AML-193 (cell line): Measurements from ENCODE around the gene IL2RA.
A peak's percentile ranks its signal among the peaks of the same experiment; 100 is the strongest.
"Not testable (repeated sequence)": the region's sequence is repeated elsewhere in the genome, so short reads cannot be mapped to it uniquely, and the experiment has no call there.

Experiments used
- DNase-seq, 2 experiments: peaks; one replicate each; lab custom pipeline; 2025; lab: John Stamatoyannopoulos, UW

IL2RA gene

DNA sequence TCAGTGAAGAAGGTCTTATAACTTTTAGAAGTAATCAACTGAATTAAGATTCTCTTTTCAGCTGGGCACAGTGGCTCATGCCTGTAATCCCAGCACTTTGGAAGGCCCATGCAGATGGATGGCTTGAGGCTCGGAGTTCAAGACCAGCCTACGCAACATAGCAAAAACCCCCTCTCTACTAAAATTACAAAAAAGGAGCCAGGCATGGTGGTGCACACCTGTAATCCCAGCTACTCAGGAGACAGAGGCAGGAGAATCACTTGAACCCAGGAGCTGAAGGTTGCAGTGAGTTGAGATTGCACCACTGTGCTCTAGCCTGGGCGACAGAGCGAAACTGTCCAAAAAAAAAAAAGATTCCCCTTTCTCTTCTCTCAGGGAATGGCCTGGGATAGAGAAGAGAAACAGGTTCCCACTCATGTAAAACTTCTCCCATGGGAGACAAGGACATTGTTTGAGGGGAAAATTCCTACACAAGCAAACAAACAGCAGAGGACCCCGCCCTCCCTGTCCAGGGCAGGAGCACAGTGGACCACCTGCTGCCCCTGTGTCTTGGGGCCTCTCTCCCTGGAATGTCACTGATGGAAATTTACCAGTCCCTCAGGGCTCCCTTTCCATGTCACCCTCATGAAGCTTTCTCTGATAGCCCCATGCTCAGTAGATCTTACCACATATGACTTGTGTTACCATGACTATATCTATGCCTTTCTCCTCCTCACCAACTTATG, 5.6 kb downstream of the IL2RA start:
- no peak for DNase-seq

GRCh38 chr10:6055929-6056328, 6.2 kb downstream of the IL2RA start:
- DNase-seq, result no peak

DNA sequence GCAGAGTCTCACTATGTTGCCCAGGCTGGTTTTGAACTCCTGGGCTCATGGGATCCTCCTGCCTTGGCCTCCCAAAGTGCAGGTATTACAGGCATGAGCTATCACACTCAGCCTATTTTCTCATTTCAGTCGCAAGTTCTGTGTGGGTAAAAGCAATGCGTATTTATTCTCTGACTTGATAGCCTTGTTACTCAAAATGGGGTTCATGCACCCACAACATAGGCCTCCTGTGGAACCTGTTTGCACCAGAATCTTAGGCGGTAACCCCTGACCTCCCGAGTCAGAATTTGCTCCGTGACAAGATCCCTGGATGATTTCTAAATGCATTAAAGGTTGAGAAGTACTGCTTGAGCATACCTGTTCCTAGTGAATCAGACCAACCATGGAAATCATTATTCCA, 7.3 kb downstream of the IL2RA start:
- no peak for DNase-seq

GRCh38 chr10:6053816-6054631, 8.1 kb downstream of the IL2RA start:
- peak; percentile 59 to 66 for DNase-seq

GRCh38 chr10:6053303-6053702, 8.9 kb downstream of the IL2RA start:
- DNase-seq, result no peak

DNA sequence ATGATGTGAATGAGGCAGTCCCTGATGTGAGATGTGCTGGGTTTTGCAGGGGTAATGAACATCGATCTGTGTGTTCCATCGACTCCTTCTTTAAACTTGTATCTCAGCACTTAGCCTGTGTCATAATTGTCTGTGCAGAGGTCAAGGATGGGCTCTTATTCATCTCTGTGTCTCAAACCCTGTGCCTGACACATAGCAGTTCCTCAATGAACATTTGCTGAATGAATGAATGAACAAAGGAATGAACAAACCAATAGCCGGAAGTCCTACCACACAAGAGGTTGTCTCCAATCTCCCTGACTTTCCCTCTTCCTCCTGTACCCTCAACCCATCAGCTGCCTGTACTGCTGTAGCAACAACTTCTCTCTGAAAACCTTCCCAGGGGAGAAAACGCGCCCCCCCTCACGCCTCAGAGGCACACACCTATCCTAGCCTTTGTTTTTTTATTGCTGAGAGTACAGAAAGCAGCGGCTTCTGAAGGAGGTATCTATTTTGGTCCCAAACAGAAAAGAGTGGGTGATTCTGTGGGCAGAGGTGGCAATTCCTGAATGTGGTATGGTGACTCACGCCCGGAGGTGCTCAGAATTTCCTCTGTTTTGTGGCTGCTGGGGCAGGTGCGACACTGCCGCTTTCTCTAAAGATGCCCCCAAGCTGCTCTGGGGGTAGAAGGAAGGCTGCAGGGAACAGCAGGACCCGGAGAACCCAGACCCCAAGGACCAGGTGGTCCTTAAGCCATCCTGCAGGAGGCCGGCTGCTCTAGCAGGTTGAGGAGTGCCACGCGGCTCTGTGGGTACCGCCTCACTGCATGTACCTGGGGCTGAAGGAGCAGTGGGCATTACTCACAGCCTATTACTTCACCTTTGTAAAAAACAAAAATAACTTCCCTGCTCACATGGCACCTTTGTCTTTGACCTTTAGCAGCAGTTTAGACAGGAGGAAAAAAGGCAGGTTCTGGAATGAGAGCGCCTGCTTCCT, 9.6 kb downstream of the IL2RA start:
- no peak for DNase-seq

GRCh38 chr10:6050801-6051445, 11.2 kb downstream of the IL2RA start:
- peak; percentile 39 to 40 for DNase-seq

DNA sequence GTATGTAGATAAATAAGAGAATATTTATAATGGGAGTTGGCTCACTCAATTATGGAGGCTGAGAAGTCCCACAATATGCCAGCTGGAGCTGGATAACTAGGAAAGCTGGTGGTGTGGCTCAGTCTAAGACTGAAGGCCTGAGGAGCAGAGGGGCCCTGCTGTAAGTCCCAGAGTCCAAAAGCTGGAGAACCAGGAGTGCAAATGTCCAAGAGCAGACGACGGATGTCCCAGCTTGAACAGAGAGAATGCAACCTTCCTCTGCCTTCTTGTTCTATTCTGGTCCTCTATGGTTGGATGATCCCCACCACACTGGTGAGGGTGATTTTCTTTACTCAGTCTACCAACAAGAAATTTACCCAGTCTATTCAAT, 13.2 kb downstream of the IL2RA start:
- DNase-seq, result no peak

GRCh38 chr10:6048281-6049030, 13.7 kb downstream of the IL2RA start:
- DNase-seq, result no peak

- no peak for DNase-seq
Observed at GRCh38 chr10:6047847-6048246, 14.3 kb downstream of the IL2RA start.

DNA sequence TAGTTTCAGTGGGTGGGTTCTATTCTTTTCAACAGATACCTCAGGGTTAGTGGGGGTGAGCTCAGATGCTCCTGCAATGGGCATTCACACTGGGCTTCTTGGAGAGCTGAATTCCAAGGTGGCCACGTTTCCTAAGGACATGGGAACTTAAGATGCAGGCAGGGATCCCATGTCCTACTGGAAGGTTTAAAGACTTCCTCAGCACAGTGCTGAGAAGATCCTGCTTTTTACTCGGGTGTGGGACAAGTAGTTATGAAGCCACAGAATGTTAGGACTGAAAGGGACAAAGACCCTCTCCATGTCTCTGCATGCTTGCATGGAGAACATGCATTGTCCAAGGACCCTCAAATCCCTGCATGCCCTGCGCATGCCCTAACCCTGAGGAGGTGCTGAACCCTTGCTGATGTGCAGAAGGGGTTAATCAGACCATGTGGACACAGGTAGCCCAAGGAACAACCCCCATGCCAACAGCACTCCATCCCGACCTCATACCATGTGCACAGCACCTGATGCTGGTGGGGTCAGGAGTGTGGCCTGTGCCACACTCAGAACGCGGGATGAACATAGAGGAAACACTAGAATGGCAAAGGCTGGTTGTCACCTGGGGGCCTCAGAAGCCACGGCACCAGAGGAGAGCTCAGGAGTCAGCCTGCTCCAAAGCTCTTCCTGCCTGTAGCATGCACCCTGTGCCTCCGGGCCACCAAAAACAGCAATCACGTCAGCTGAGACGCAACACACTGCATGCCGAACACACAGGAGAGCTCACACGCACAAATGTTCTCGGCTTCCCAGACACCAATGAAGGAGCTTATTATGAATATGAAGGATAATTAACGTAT, 15.2 kb downstream of the IL2RA start:
- DNase-seq, result no peak

GRCh38 chr10:6045878-6046772, 16.0 kb downstream of the IL2RA start:
- no peak for DNase-seq

- peak in 1 of 2 experiments; percentile 13 for DNase-seq
Observed at GRCh38 chr10:6045314-6045848, 16.8 kb downstream of the IL2RA start.

DNA sequence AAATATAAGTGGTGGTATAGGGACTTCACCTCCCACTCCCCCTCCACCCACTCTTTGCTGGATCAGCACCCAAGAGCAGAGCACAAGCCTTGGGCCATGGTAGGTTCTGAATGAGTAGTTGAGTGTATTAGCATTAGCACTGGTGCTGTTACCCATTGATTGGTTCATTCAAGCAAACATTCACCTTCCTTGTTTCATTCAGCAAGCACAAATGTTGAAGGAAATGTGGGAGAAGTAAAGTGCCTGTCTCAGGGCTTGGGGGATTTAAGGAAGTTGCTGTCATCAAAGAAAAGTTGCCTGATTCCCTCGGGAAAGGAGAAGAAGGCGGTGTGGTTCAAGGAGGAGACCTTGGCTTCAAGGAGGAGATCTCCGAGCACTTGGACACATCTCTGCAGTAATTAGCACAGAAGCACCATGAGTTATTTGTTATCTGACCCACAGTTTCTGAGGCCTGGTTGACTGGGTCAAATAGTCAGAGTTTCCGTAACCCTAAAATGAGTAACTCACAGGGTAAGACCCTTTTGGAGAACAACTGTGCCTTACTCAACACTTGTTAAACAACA, 17.3 kb downstream of the IL2RA start:
- DNase-seq, result no peak

- DNase-seq, result no peak
Observed at GRCh38 chr10:6044060-6044459, 18.1 kb downstream of the IL2RA start.

GRCh38 chr10:6043377-6043776, 18.8 kb downstream of the IL2RA start:
- not testable (repeated sequence) for DNase-seq

DNA sequence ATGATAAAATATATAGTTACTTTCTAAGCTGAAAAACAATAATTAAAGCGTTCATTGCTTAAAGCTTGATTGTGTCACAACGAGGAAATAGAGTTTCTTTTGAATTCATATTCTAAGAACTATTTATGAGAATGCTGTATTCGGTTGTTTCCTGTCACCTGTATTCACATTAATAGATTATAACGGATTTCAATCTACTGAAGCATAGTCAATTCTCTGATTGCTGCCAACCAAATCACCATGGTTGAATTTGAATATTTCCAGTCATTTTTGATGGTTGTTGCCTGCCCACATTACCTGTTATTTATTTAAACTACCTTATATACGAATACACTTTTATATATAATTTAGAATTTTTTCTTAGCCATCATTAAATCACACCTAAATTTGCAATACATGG, 22.0 kb downstream of the IL2RA start:
- DNase-seq, result no peak

DNA sequence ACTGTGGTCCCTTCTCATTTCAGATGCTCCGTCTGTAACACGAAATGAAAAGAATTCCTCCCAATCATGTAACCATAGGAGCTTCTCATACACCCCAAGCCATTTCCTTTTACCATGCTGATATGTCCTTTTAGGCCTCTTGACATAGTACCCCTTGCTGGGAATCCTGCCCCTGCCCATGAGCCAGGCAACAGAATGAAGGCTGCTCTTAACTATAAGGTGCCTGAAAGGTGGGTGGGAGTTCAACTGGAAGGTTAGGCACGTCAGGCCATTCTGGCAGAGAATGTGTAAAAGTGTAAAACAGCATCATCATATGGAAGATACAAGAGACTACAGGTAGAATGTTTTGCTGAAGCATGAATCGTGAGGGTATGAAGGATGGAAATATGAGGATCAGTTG, 22.5 kb downstream of the IL2RA start:
- no peak for DNase-seq
